Renal pelvis (tissue), 4 donors: ENCODE data around the gene HOXD12. TPM values are rescaled to one million over a fixed set of nuclear protein-coding genes. Genes with fewer than 3 reads are reported as not detected.

Experiments
- DNase-seq: peaks from one replicate; pipeline ENCODE4 v3.0.0-alpha.2; 2013
- polyA plus RNA-seq, 3 donors: library from polyadenylated mRNA; unstranded; fragments of 120-200 nt; gene quantifications; one replicate each; pipeline ENCODE4 v1.2.1, GENCODE V29; 2013; ENCODE audit not compliant: insufficient read length in 3 of 3

The HOXD12 gene
- polyA plus RNA-seq, 3 donors, result 0.34 to 1.1 (median 0.52) TPM

DNA sequence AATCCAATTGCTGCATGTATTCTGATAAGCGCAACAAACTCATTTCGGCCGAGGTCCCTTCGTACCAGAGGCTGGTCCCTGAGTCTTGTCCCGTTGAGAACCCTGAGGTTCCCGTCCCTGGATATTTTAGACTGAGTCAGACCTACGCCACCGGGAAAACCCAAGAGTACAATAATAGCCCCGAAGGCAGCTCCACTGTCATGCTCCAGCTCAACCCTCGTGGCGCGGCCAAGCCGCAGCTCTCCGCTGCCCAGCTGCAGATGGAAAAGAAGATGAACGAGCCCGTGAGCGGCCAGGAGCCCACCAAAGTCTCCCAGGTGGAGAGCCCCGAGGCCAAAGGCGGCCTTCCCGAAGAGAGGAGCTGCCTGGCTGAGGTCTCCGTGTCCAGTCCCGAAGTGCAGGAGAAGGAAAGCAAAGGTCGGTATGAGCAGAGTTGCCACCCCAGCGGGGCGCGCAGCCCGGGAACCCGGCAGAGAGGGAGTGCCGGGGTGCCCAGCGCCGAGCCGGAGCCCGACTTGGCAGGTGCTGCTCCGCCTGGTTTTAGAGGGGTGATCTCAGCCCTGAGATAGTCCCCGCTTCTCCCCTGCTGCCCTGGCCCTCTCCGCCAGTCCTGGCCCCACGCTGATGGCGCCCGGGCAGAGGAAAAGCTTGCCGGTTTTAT, 17.7 kb downstream of the HOXD12 start:
- no peak for DNase-seq

DNA sequence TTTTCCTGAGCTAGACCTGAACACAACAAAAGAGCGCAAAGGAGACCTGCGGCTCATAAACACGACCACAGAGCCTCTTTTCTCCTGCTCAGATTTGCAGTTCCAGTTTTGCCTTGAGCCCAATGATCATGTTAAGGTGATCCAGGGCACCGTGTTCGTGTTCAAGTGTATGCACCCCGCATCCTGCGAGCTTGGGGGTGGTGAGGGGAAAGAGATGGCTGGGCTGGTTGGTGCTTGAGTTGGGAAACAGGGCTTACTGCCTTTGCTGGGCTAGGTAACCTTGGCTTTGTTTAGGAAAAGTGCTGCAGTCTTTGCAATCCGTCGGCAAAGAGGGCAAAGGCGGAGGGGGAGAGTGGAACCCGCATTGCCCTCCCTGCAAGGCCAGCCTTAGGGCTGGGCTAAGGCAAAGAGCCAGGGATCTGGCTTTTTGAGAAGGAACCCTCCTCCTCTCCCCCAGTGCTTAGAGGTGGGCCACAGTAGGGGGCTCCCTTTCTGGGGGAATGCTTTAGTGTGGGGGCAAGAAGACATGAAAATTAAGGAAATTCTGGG, 18.3 kb downstream of the HOXD12 start:
- no peak for DNase-seq

DNA sequence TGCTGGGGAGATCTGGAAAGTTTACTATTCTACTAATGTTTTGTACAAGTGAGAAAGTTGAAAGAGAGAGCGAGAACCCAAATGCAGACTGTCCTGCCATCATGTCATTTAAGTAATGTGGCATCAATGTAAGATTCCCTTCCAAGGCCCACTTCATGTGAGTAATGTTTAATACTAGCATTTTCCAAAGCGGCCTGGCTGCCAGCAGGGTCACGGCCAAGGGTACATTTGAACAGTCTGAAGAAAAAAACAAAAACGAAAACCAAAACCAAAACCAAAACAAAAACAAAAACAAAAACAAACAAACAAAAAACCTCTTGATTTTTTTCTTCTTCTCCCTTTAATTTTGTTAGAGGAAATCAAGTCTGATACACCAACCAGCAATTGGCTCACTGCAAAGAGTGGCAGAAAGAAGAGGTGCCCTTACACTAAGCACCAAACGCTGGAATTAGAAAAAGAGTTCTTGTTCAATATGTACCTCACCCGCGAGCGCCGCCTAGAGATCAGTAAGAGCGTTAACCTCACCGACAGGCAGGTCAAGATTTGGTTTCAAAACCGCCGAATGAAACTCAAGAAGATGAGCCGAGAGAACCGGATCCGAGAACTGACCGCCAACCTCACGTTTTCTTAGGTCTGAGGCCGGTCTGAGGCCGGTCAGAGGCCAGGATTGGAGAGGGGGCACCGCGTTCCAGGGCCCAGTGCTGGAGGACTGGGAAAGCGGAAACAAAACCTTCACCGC, 19.2 kb downstream of the HOXD12 start:
- DNase-seq, result peak; percentile 94

DNA sequence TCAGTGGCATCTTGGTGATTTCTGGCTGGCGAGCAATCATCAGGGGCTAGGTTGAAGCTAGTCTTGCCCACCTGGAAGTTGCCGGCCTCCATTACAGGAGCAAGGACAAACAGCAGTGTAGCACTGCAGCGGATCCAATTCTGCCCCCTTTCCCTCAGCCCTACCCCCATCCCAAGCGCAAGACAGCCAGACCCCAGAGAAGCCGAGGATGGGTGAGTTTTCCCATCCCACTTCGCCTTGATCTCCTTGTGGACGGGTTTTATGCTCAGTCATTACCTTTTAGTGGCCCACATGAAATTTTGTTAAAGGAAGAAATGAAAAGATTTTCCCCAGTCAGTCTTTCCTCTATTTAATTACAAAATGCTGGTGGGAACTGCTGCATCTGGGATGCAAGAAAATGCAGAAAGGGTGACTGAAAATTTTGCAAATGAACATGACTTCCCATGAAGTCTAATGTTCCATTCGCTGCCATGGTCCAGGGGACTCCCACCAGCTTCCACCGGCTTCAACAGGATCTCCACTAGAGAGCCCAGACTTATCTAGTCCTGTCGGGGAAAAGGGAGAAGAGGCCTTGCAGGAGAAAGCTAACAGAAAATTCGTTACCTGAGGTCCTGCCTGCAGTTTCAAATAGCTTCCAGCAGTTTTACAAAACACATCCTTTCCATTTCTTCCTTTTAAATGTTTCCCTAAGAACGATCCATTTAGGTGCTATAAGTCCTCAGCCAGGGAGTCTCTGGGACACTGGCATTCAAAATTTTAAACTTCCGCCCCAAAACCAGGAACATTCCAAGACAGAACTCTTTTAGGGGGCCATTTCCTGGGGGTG, 21.0 kb downstream of the HOXD12 start:
- DNase-seq, result no peak

DNA sequence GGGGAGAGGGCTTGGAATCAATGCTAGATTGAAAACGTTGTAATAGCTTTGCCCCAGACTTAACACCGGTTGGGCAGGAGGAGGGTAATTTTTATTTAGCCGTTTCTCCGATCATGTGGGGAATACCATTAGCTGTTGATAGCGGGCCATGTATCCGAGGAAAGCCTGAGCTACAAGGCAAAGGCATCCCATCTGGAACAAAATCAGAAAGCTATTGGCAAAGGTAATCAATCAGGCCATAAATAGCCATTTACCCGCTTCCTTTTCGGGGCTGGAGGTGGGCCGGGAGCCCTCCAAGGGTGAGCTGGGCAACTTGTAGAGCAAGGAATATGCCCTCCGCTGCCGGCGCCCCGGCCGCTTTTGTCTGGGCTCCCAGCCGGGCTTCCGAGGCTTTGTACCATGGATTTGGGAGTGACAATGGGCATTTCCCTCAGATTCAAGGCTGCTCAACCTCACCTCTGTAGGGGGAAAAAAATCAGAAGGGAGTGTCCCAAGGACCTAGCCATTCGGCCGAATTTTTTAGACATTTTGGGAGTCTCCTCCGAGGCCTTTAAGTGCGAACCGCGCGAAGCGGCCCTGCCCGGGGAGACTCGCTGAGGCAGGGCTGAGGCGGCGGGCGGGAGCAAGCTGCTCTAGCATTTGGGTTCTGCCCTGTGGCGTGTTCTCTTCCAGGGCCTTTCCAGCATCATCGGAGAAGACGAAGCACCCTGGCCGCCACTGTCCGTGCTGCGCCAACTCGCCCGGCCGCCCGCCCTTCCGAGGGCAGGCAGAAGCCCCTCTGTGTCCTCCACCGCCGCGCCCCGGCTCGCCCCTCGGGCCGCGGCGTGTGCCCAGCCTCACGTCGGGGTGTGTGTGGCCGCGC, 21.8 kb downstream of the HOXD12 start:
- no peak for DNase-seq

DNA sequence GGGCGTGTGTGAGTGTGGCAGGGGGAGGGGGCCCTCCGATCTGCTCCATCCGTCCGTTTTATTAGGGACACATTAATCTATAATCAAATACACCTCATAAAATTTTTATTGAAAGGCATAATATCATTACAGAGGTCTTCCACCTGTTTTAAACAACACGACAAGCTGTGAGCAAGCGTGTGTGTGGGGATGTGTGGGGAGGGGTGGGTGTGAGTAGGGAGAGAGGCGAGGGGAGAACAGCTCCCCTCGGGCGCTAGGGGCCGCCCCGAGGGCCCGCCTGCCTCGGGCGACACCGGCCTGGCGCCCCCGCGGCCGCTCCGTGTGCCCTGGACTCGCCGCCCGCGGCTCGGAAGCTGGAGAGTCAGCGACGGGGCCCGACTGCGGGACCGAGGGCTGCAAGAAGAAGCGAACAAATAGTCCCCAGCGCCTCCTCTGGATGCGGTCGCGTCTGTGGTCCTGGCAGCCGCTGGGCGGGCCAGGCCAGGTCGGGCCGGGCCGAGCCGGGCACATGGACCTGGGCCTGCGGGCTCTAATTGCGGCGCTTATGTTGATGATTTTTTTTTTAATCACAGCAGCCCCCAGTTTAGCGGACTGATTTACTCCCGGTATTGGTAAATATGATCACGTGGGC, 22.6 kb downstream of the HOXD12 start:
- DNase-seq, result no peak

DNA sequence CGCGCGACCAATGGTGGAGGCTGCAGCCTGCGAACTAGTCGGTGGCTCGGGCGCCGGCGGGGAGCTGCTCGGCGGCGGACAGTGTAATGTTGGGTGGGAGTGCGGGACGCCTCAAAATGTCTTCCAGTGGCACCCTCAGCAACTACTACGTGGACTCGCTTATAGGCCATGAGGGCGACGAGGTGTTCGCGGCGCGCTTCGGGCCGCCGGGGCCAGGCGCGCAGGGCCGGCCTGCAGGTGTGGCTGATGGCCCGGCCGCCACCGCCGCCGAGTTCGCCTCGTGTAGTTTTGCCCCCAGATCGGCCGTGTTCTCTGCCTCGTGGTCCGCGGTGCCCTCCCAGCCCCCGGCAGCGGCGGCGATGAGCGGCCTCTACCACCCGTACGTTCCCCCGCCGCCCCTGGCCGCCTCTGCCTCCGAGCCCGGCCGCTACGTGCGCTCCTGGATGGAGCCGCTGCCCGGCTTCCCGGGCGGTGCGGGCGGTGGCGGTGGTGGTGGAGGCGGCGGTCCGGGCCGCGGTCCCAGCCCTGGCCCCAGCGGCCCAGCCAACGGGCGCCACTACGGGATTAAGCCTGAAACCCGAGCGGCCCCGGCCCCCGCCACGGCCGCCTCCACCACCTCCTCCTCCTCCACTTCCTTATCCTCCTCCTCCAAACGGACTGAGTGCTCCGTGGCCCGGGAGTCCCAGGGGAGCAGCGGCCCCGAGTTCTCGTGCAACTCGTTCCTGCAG, 23.3 kb downstream of the HOXD12 start, which contains the start of gene HOXD9:
Gene HOXD9 (plus strand): TSS at position 37 of the 728 bp plus-strand sequence. CDS start 50 bp downstream, at position 87.
- DNase-seq, result no peak

DNA sequence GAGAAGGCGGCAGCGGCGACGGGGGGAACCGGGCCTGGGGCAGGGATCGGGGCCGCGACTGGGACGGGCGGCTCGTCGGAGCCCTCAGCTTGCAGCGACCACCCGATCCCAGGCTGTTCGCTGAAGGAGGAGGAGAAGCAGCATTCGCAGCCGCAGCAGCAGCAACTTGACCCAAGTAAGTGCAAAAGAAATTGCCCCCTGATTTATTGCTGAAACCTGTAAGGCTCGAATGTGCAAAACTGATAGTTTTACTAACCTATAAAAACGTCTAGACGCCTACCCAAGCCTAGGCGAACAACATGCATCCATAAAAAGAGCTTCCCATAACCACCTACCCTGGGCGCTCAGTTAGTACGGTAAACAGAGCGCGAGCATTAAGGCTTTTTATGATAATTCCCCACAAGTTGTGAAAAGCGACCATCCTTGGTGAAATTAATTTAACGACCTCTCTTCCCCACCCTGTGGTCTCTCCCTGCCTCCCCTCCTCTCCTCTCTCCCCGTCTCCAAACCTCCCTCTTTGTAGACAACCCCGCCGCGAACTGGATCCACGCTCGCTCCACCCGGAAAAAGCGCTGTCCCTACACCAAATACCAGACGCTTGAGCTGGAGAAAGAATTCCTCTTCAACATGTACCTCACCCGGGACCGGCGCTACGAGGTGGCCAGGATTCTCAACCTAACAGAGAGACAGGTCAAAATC, 24.0 kb downstream of the HOXD12 start:
- no peak for DNase-seq

DNA sequence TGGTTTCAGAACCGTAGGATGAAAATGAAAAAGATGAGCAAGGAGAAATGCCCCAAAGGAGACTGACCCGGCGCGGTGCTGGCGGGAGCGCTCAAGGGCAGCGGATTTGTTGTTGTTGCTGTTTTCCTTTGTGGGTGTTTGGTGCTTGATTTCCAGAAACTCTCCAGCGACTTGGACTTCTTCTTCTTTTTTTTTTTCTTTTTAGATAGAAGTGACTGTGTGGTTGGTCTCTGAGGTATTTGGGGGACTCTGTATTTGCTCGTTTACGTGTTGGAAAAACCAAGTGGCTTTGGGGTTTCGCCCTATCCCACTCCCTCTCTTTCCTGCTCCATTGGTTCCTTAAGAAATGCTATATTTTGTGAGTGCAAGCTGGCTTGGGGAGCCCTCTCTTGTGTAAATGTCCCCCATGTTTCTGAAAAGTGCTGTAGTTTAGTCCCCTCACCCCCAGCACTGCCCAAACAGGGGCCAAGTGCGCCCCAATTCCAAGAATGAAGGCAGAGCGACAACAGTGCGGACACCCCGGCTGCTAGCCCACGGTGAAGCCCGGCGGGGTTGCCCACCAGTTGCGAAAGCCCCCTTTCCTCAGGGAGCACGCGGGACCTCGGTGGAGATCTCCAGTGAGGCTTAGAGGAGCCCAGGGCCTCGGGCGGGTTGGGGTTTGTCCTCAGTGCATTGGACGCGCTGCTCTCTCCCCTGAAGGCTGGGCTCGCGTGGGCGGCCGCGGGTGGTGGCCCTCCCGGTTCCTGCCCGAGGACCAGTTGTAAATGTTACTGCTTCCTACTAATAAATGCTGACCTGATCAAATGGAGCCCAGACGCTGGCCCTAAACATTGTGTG, 24.7 kb downstream of the HOXD12 start:
- no peak for DNase-seq

DNA sequence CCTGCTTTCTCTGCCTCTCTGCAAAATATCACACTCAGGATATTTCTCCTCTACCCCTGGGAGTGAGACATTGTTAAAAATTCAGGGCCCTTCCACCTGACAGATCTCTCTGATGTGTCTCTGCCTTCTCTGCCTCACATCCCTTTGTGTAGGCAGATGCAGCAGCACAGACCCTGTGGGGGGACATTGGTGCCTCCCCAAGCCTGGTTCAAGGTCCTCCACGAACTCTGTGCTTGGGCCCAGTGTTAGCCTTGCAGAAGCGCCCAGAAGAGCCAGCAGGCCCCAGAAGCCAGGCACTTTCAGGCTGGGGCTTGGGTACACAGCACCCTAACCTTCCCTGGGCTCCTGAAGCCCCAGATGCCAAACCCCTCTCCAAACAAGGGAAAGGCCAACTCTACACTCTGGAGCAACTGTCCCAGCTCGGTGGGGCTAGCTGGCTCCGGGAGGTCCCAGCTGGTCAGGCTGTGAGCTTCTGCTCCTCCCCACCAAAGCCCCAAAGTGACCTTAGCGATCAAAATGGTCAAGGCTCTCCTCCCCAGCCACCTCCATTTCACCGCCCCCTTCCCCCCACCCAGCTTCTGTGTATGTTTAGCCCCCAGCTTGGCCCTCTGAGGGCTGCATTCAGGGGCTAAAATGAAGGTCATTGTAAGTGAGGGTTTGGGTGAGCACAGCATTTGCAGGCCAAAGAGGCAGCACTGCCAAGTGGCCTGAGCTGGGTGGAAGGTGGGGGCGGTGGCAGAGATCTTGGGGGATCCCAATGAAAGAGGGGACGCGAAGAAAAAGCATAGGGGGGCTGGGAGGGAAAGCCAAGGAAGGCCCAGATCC, 25.6 kb downstream of the HOXD12 start:
- no peak for DNase-seq

DNA sequence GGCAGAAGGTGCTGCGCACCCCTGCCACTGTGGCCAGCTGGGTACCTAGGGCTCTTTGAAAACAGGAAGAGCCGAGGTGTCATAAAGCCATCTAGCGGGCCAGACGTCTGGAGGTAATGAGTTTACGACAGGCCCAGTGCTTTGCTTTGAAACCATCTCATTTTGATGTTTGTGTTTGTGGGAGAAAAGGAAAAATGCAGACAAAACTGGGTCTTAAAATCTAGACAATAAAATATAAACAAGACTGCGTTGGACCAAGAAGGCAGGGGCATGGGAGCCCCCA, 26.1 kb downstream of the HOXD12 start:
- no peak for DNase-seq

DNA sequence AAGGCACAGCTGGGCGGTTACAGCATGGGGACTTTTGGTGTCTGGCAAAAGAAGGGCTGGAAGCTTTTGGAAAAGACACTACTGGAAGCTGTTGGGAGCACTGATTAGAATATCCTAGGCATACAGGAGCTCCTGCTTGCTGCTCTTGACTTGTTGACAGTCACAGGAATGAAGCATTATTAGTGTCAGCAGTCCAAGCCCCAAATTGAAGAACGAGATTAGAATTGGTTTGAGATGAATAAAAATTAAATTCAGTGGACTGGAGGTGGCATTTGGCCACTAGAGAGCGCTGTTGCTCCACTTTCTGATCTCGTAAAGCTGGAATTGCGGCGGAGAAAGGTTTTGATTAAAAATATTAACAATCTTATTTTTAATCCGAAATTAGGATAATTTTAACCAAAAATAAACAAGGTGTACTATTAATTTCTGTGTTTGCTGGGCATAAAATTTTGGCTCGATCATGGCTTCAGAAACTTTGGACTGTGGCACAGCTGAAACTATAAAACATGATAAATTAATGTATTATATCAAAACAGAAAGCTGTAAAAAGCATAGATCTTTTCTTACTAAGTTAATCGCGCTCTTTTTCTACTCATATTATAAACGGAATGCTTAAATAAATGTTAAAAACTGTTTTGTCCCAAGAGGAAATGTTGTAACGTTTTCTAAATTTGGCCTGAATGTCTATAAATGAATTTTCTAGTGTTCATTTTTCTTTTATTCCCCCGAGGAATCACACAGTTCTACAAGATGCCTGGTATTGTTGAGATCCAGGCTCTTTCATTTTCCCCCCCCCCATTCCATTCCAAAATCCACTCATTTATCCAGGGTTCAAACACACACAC, 27.6 kb downstream of the HOXD12 start:
- peak; percentile 86 for DNase-seq

DNA sequence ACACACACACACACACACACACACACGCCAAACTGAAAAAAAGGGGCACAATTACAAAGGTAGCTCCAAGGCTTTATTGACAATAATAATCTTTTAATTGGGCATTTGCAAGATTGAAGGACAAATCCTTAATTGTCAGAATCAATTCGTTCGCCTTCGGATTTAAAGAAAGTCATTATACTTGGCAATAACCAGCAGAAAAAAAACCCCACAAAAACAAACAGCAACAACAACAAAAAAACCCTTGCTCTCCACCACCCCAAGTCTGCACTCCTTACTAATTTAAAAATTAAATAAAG, 28.1 kb downstream of the HOXD12 start:
- DNase-seq, result no peak

DNA sequence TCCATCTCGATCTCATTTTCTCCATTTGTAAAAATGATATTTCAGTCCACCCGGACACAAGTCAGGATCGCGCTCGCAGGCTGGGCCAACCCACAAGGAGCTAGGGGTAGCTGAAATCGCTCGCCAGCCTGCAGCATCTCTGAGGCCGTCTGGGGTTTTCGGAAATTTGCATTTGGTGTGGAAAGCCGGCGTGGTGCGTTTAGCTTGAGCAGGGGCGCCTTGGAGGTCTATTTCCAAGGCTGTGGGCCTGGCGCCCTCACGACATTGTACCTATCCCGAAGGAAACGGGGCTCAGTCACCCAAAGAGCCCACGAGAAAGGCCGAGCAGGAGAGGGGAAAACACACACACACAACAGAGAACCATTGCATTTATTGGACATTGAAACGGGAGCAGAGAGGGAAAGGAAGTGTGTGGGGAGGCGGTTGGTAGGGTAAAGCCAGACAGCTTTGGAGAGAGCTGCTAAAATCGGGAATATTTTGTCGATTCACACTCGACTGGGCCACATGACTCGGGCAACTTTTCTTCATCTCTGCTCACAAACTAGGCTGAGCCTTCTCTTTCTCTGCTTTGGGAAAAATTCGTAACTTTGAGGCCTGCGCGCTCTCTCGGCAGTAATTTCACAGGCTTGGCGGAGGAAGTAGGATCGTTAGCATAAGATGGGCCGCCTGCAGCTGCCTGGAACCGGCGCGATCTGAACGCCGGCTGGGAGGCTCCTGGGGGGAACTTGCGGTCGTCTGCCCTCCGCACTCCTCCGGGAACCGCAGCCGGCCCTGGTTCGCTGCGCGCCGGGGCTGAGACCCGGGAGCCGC, 28.8 kb downstream of the HOXD12 start:
- DNase-seq, result no peak

DNA sequence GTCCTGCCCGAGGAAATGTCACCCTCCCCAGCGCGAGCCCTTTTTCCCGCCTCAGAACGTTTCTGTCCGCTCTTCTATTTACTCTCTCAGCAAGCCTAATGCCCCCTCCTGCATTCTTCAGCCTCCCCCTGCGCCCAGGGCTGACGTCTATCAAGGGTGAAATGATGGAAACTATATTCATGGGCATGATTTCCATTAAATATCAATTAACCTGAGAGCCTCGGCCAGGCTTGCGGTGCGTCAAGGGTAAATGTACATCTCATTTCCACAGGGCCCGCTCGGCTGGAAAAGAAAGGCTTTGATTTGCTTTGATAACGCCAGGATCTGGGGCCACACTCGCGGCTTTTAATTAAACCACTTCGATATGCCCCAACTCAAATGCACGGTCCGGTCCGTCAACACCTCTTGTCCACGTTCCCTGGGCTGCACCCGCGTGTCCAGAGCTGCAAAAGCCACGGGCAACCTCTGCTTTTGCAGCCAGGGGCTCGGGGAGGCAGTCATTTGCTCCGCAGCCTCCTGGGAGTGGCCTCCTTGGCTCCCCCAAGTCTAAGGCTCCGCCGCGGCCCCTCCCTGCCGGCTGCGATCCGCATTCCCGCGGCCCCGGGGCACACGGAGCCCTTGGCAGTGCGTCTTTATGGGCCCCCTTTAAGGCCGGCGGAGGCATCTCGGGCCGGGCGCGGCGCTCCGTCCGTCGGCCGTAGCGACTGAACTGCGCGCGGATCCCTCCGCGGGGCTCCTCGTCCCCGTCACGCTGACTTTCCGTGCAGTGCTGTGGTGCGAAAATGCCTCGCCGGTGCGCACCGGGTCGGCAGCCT, 29.6 kb downstream of the HOXD12 start, which contains the start of gene HOXD8:
Gene HOXD8 (plus strand): TSS at position 724 of the 815 bp plus-strand sequence. CDS start 662 bp downstream, outside the sequence.
- DNase-seq, result peak; percentile 89
